Esophagus squamous epithelium (tissue), 4 donors: ENCODE data around the gene NF2.

ENCODE experiments used
- CTCF ChIP-seq, 6 experiments: fragments of 450-650 bp in 4 of 6; fragments of 200-600 bp in 2 of 6; sonication (generic) in 2 of 6; IDR thresholded peaks; one replicate each; pipeline ENCODE4 v1.5.1; 2016 to 2019; ENCODE audit warnings: antibody characterized with exemption in 6 of 6, mild to moderate bottlenecking in 4 of 6, moderate library complexity in 4 of 6
- POLR2A ChIP-seq, 4 donors: fragments of 450-650 bp; IDR thresholded peaks; one replicate each; pipeline ENCODE4 v1.6.1; 2017; ENCODE audit warnings: antibody characterized with exemption in 4 of 4, mild to moderate bottlenecking in 4 of 4, moderate library complexity in 3 of 4

- TF ChIP-seq CTCF (IDR thresholded peaks at IDR 0.05) (no peak), POLR2A (IDR thresholded peaks at IDR 0.05) (no peak)
These were observed 138.9 kb downstream of the NF2 start for GRCh38 chr22:29742326-29742725.
